Measurements from ENCODE around the gene GPBP1L1. TPM values are rescaled to one million over a fixed set of nuclear protein-coding genes. Genes with fewer than 3 reads are reported as not detected.

GPBP1L1 gene
- polyA plus RNA-seq, 1 of the 3 experiments (the other 2 are of a cell fraction): 28.5 TPM

DNA sequence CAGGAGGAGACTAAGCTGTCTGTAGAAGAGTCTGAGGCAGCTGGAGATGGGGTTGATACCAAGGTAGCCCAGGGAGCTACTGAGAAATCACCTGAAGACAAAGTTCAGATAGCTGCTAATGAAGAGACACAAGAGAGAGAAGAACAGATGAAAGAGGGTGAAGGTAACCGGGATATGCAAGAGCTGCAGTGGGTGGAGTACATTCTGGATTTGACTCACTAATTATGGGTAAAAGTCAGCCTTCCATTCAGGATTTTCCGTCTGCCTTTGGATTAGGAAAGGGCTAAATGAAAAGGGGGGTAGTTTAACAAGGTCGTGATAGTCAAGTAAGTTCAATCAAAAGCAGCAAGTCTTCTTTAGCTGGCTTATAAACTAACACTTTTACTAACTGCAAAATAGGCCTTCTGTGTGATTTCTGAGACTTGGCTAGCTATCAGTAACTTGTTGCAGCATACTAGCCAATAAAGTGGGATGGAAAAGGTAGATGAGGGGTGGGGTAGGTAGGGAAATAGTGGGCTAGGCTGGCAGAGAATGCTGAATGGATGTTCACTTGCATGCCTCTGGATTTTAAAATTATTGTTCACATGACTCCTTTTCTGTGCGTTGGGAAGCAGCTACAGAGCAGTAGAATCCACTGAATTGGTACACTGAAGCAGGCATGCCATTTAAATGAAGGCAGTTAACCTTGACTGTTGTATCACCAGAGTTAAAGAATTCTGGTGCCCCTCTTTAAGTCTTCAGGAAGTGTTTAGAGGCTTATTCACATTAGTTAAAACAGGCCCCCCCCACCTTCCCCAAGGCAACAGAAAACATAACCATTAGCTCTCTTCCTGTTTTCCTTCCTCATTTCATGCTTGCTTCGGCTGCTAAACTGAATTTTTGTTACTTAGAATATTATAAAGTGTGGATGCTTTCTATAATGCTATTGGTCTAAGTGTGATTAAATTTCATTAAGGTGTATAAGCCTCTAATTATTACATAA is 77.9 kb downstream of the GPBP1L1 start:
- H3K4me2 ChIP-seq: no peak overlapping the region
- H3K9me2 ChIP-seq: no peaks in the 10 kb centered on the region
- peaks cover 61 to 65% of the 10 kb centered on the region in 2 experiments for H3K36me3 ChIP-seq (replicated peaks in 1 of 2; ENCODE audit: control insufficient read depth in 1 of 2, insufficient read depth in 2 of 2, low read length in 1 of 2)
- H3K27ac ChIP-seq (ENCODE audit: low read depth in 2 of 2, low read length in 1 of 2): no peak overlapping the region
- no peaks in the 10 kb centered on the region for H3F3A ChIP-seq (replicated peaks; ENCODE audit: insufficient read depth)
- WGBS (ENCODE audit: low lambda C conversion rate): 95% methylated on average over 5 of the region's 5 CpGs
- H4K20me1 ChIP-seq (ENCODE audit: insufficient read depth): no peaks in the 10 kb centered on the region
- no peak overlapping the region for H3K4me3 ChIP-seq (ENCODE audit: low read depth in 2 of 2, low read length in 1 of 2)
- CTCF ChIA-PET: interaction anchor here (1.1 kb wide), 1 partner anchor 40 kb away, joined by 3 read pairs; no protein-coding TSS in a partner anchor
- H3K9me3 ChIP-seq: no peaks in the 10 kb centered on the region
- no peak overlapping the region for H3K9ac ChIP-seq
- POLR2A ChIA-PET: no interaction called here
- no peak for TF ChIP-seq TAF1 (IDR thresholded peaks at IDR 0.05; ENCODE audit: borderline replicate concordance, low read depth, low read length)
- no peak for TF ChIP-seq RAD21 (IDR thresholded peaks at IDR 0.05; ENCODE audit: low read length)
- no peak for TF ChIP-seq NRF1 (IDR thresholded peaks at IDR 0.05; ENCODE audit: low read depth, low read length)
- TF ChIP-seq, protein P1, sequence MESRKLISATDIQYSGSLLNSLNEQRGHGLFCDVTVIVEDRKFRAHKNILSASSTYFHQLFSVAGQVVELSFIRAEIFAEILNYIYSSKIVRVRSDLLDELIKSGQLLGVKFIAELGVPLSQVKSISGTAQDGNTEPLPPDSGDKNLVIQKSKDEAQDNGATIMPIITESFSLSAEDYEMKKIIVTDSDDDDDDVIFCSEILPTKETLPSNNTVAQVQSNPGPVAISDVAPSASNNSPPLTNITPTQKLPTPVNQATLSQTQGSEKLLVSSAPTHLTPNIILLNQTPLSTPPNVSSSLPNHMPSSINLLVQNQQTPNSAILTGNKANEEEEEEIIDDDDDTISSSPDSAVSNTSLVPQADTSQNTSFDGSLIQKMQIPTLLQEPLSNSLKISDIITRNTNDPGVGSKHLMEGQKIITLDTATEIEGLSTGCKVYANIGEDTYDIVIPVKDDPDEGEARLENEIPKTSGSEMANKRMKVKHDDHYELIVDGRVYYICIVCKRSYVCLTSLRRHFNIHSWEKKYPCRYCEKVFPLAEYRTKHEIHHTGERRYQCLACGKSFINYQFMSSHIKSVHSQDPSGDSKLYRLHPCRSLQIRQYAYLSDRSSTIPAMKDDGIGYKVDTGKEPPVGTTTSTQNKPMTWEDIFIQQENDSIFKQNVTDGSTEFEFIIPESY (IDR thresholded peaks at IDR 0.05; ENCODE audit: borderline replicate concordance, low read depth): no peak
- no peak for TF ChIP-seq POLR2AphosphoS5 (IDR thresholded peaks at IDR 0.05; ENCODE audit: low read depth, low read length)
- TF ChIP-seq YY1 (IDR thresholded peaks at IDR 0.05; ENCODE audit: low read depth): no peak
- no peak for TF ChIP-seq RCOR1 (IDR thresholded peaks at IDR 0.05; ENCODE audit: low read length)
- TF ChIP-seq, protein P2, sequence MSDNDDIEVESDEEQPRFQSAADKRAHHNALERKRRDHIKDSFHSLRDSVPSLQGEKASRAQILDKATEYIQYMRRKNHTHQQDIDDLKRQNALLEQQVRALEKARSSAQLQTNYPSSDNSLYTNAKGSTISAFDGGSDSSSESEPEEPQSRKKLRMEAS (IDR thresholded peaks at IDR 0.05; ENCODE audit: low read depth): no peak
- TF ChIP-seq, protein P3, sequence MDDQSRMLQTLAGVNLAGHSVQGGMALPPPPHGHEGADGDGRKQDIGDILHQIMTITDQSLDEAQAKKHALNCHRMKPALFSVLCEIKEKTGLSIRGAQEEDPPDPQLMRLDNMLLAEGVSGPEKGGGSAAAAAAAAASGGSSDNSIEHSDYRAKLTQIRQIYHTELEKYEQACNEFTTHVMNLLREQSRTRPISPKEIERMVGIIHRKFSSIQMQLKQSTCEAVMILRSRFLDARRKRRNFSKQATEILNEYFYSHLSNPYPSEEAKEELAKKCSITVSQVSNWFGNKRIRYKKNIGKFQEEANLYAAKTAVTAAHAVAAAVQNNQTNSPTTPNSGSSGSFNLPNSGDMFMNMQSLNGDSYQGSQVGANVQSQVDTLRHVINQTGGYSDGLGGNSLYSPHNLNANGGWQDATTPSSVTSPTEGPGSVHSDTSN (IDR thresholded peaks at IDR 0.05): no peak
- TF ChIP-seq SMC3 (IDR thresholded peaks at IDR 0.05; ENCODE audit: low read depth, low read length): no peak
- TF ChIP-seq FOXJ3 (CRISPR knock-in tag; IDR thresholded peaks at IDR 0.05): no peak
- no peak for TF ChIP-seq ELF1 (IDR thresholded peaks at IDR 0.05)
- TF ChIP-seq SIN3A (IDR thresholded peaks at IDR 0.05; ENCODE audit: borderline replicate concordance, low read depth, low read length): no peak
- TF ChIP-seq EP300 (IDR thresholded peaks at IDR 0.05; ENCODE audit: borderline replicate concordance in 1 of 2, low read depth in 1 of 2, low read length in 1 of 2): no peak
- no peak for TF ChIP-seq TCF12 (IDR thresholded peaks at IDR 0.05)
- no peaks in the 10 kb centered on the region for H3K27me3 ChIP-seq (ENCODE audit: insufficient read depth)
- peaks cover 64% of the 10 kb centered on the region; the same call in 1 of the 2 replicates for H3K79me2 ChIP-seq (ENCODE audit: insufficient read depth)
- no peak overlapping the region for H2AFZ ChIP-seq (ENCODE audit: low read depth)
- no peak for DNase-seq
- peaks cover 0 to 2% of the 10 kb centered on the region in 2 experiments; a peak in 1 of 4 replicates for H3K4me1 ChIP-seq (ENCODE audit: control insufficient read depth in 1 of 2, insufficient read depth in 2 of 2, low read depth in 1 of 2, low read length in 1 of 2)
